CD4-positive, alpha-beta T cell (primary cell): ENCODE measurements around the gene HRH4. TPM values are rescaled to one million over a fixed set of nuclear protein-coding genes. Genes with fewer than 3 reads are reported as not detected.

Experiments used
- ATAC-seq: fragments of 200-7000 bp; cut with Tn5 transposase; one replicate; pipeline ENCODE4 v1.10.0; 2022; ENCODE audit warnings: mild to moderate bottlenecking; ENCODE audit not compliant: poor library complexity
- CTCF ChIA-PET: fragments of 350-600 bp; sonication (Branson Sonifier 250); formaldehyde crosslinking; loops from one replicate; lab custom pipeline; 2021; ENCODE audit warnings: antibody characterized with exemption, inconsistent platforms; lab: Charles Lee
- POLR2A ChIA-PET: fragments of 350-600 bp; sonication (Branson Sonifier 250); formaldehyde crosslinking; loops from one replicate; lab custom pipeline; 2021; ENCODE audit warnings: antibody characterized with exemption, inconsistent platforms; lab: Charles Lee
- DNase-seq, 14 experiments: peaks; one replicate each; pipeline ENCODE4 v3.0.0-alpha.2; 2013 to 2020; ENCODE audit warnings: mixed read lengths in 2 of 14
- H3K27ac ChIP-seq, 2 donors: one replicate each; pipeline versions ENCODE4 v1.5.1 to v1.7.0; 2013; ENCODE audit warnings: low read length in 2 of 2, low read depth in 1 of 2, mild to moderate bottlenecking in 1 of 2
- H3K27me3 ChIP-seq, 2 experiments: 1 replicate in 1 of 2; 2 replicates in 1 of 2; pipeline versions ENCODE4 v1.6.1 to v1.7.0; 2013; ENCODE audit warnings: low read length in 2 of 2, control low read depth in 1 of 2, mild to moderate bottlenecking in 1 of 2, moderate library complexity in 1 of 2; ENCODE audit not compliant: insufficient read depth in 2 of 2, control insufficient read depth in 1 of 2
- H3K36me3 ChIP-seq: one replicate; pipeline ENCODE4 v1.6.1; 2013; ENCODE audit warnings: low read length, control low read depth; ENCODE audit not compliant: insufficient read depth
- H3K4me1 ChIP-seq: one replicate; pipeline ENCODE4 v1.6.1; 2013; ENCODE audit warnings: low read length, control low read depth; ENCODE audit not compliant: insufficient read depth
- H3K4me3 ChIP-seq: one replicate; pipeline ENCODE4 v1.5.1; 2013; ENCODE audit warnings: mild to moderate bottlenecking, low read length, moderate library complexity
- H3K9me3 ChIP-seq, 2 experiments: 1 replicate in 1 of 2; 2 replicates in 1 of 2; pipeline versions ENCODE4 v1.6.1 to v1.7.0; 2013; ENCODE audit warnings: low read length in 2 of 2, mild to moderate bottlenecking in 2 of 2, control low read depth in 1 of 2, moderate library complexity in 1 of 2; ENCODE audit not compliant: control insufficient read depth in 1 of 2, insufficient read depth in 1 of 2
- H3K27ac Mint-ChIP-seq: one replicate; pipeline ENCODE4 v1.8.0; 2020; ENCODE audit warnings: mixed read lengths
- H3K27me3 Mint-ChIP-seq: one replicate; pipeline ENCODE4 v1.8.0; 2021; ENCODE audit warnings: mixed read lengths
- H3K36me3 Mint-ChIP-seq: one replicate; pipeline ENCODE4 v1.8.0; 2021; ENCODE audit warnings: low read depth, mixed read lengths
- H3K4me1 Mint-ChIP-seq: one replicate; pipeline ENCODE4 v1.8.0; 2021; ENCODE audit warnings: low read depth, mixed read lengths
- H3K4me3 Mint-ChIP-seq: one replicate; pipeline ENCODE4 v1.8.0; 2020; ENCODE audit warnings: mild to moderate bottlenecking, mixed read lengths
- H3K9me3 Mint-ChIP-seq: one replicate; pipeline ENCODE4 v1.8.0; 2020; ENCODE audit warnings: mixed read lengths
- CTCF ChIP-seq: fragments of 200-600 bp; IDR thresholded peaks from one replicate; pipeline ENCODE4 v1.8.0; 2022; ENCODE audit warnings: antibody characterized with exemption, mild to moderate bottlenecking
- intact Hi-C, 2 experiments: fragments of 100-400 bp; cut with DNase I in 1 of 2; cut with micrococcal nuclease in 1 of 2; formaldehyde crosslinking; loops; one replicate each; pipeline versions ENCODE4 v1.15.1 to v1.9.0; 2023 to 2025; cut with DNase I, micrococcal nuclease
- total RNA-seq, 174 experiments: library from RNA in 2 of 174; stranded (reverse) in 2 of 174; gene quantifications; one replicate each; pipeline ENCODE4 v1.2.3 and lab custom pipeline; 2021 to 2026

Gene HRH4
- total RNA-seq, 2 experiments from 2014 or later: 0.22 to 0.34 TPM

- POLR2A ChIA-PET: no interaction called here
- TF ChIP-seq CTCF: no peak
- peaks cover 0 to 3% of the 10 kb centered on the region in 2 experiments for H3K9me3 ChIP-seq
- H3K27me3 ChIP-seq: no peaks in the 10 kb centered on the region
- no peaks in the 10 kb centered on the region for H3K36me3 ChIP-seq
- peaks cover under 1% of the 10 kb centered on the region for H3K27me3 Mint-ChIP-seq
- no peaks in the 10 kb centered on the region for H3K4me1 Mint-ChIP-seq
- no peaks in the 10 kb centered on the region for H3K4me1 ChIP-seq
- ATAC-seq: no peak
- no peak for DNase-seq
- no peaks in the 10 kb centered on the region for H3K9me3 Mint-ChIP-seq
- no peak overlapping the region for H3K4me3 ChIP-seq
- CTCF ChIA-PET: no interaction called here
- no peaks in the 10 kb centered on the region for H3K36me3 Mint-ChIP-seq
- intact Hi-C loops: no loop called here
- H3K27ac Mint-ChIP-seq: no peak overlapping the region
- no peak overlapping the region for H3K4me3 Mint-ChIP-seq
- no peak overlapping the region for H3K27ac ChIP-seq
Observed at GRCh38 chr18:24518596-24518995, 58.2 kb downstream of the HRH4 start.

Other genes starting within 250 kb of the HRH4 start
- 1 to 10 TPM; 2.7 TPM for gene OSBPL1A, start 62.8 kb upstream of the HRH4 start, total RNA-seq
- gene IMPACT, start 34.0 kb upstream of the HRH4 start, total RNA-seq: 10 to 100 TPM in 1 of 2 experiments, 1 to 10 TPM in 1; 8.4 to 10.6 TPM